Esophagus (tissue), 2 donors: Measurements from ENCODE around the gene DUS2. TPM values are rescaled to one million over a fixed set of nuclear protein-coding genes. Genes with fewer than 3 reads are reported as not detected.
A peak's percentile ranks its signal among the peaks of the same experiment; 100 is the strongest.
"Not testable (repeated sequence)": the region's sequence is repeated elsewhere in the genome, so short reads cannot be mapped to it uniquely, and the experiment has no call there.

Experiments used
- H3K27ac ChIP-seq, 2 donors: one replicate each; pipeline ENCODE4 v1.5.1; 2013; ENCODE audit warnings: low read depth in 2 of 2, mild to moderate bottlenecking in 2 of 2, inconsistent platforms in 1 of 2, low read length in 1 of 2, moderate library complexity in 1 of 2
- H3K27me3 ChIP-seq, 2 donors: one replicate each; pipeline ENCODE4 v1.6.1; 2013; ENCODE audit warnings: low read length in 2 of 2, control low read depth in 1 of 2, mild to moderate bottlenecking in 1 of 2; ENCODE audit not compliant: insufficient read depth in 2 of 2, control insufficient read depth in 1 of 2
- H3K36me3 ChIP-seq, 2 donors: one replicate each; pipeline ENCODE4 v1.6.1; 2013; ENCODE audit warnings: low read length in 1 of 2; ENCODE audit not compliant: control insufficient read depth in 2 of 2, insufficient read depth in 2 of 2
- H3K4me1 ChIP-seq, 2 donors: one replicate each; pipeline ENCODE4 v1.6.1; 2013; ENCODE audit warnings: low read length in 1 of 2; ENCODE audit not compliant: control insufficient read depth in 2 of 2, insufficient read depth in 2 of 2
- H3K4me3 ChIP-seq, 2 donors: one replicate each; pipeline ENCODE4 v1.5.1; 2013; ENCODE audit warnings: low read length in 2 of 2, mild to moderate bottlenecking in 2 of 2, low read depth in 1 of 2, moderate library complexity in 1 of 2
- H3K9me3 ChIP-seq, 2 donors: one replicate each; pipeline ENCODE4 v1.6.1; 2013; ENCODE audit warnings: mild to moderate bottlenecking in 2 of 2, low read depth in 1 of 2, low read length in 1 of 2, moderate library complexity in 1 of 2; ENCODE audit not compliant: control insufficient read depth in 2 of 2, insufficient read depth in 1 of 2
- whole genome bisulfite sequencing, 2 donors: extraction: QIAGEN DNeasy Blood & Tissue Kit; methylation state at CpG; one replicate each; pipeline ENCODE4 v1.1.7; 2013; 5-methylcytosine and 5-hydroxymethylcytosine counted together
- polyA plus RNA-seq, 2 donors: library from polyadenylated mRNA; stranded (reverse); fragments of 200-250 nt; gene quantifications; one replicate each; pipeline ENCODE4 v1.2.3, GENCODE V29; 2013
- donor health status: healthy with polysubstance abuse.
- donor health status: Bipolar disorder and iron deficiency.

DUS2 gene
- polyA plus RNA-seq, 2 donors = 6.2 to 11.1 TPM

GRCh38 chr16:67998231-67998778, 24.8 kb upstream of the DUS2 start:
- not testable (repeated sequence) for H3K4me3 ChIP-seq, H3K36me3 ChIP-seq, H3K27ac ChIP-seq, H3K4me1 ChIP-seq, H3K27me3 ChIP-seq, H3K9me3 ChIP-seq
- 90 to 91% methylated on average over 36 of the region's 36 CpGs for WGBS, 2 donors

- not testable (repeated sequence) for H3K36me3 ChIP-seq, H3K9me3 ChIP-seq, H3K4me3 ChIP-seq, H3K4me1 ChIP-seq, H3K27me3 ChIP-seq
- H3K27ac ChIP-seq = peak within 1 kb of the TSS; percentile 12 to 51
- WGBS, 2 donors = 65 to 71% methylated on average over 18 of the region's 18 CpGs
These were observed 24.1 kb upstream of the DUS2 start, which contains the start of gene DPEP2 for GRCh38 chr16:67998779-67999688. DPEP2 (minus strand) TSS chr16:67999484; CDS start chr16:67993212, 6,272 bp downstream.

- H3K4me1 ChIP-seq = no peaks in the 10 kb centered on the region
- H3K4me3 ChIP-seq = no peak overlapping the region
- no peaks in the 10 kb centered on the region for H3K27me3 ChIP-seq
- H3K9me3 ChIP-seq = no peaks in the 10 kb centered on the region
- WGBS, 2 donors = 62 to 74% methylated on average over 2 of the region's 2 CpGs
- no peaks in the 10 kb centered on the region for H3K36me3 ChIP-seq
- H3K27ac ChIP-seq = peak overlapping the region; percentile 12 to 51
These were observed 23.1 kb upstream of the DUS2 start for GRCh38 chr16:67999985-68000384.

- 43 to 47% methylated on average over 3 of the region's 3 CpGs for WGBS, 2 donors
- Histone ChIP-seq H3K36me3 (no peaks in the 10 kb centered on the region), H3K9me3 (no peaks in the 10 kb centered on the region), H3K4me3 (no peak overlapping the region), H3K4me1 (peaks cover 0 to 3% of the 10 kb centered on the region in 2 donors), H3K27me3 (no peaks in the 10 kb centered on the region), H3K27ac (peak overlapping the region in 1 of 2 donors; percentile 51)
These were observed 22.6 kb upstream of the DUS2 start for GRCh38 chr16:68000450-68000849.

GRCh38 chr16:68003031-68003430, 20.1 kb upstream of the DUS2 start:
- Histone ChIP-seq H3K4me3 (no peak overlapping the region), H3K9me3 (no peaks in the 10 kb centered on the region), H3K4me1 (peaks cover 0 to 5% of the 10 kb centered on the region in 2 donors), H3K27me3 (no peaks in the 10 kb centered on the region), H3K36me3 (no peaks in the 10 kb centered on the region), H3K27ac (no peak overlapping the region)
- WGBS, 2 donors = 84 to 89% methylated on average over 4 of the region's 4 CpGs

GRCh38 chr16:68005211-68005610, 17.9 kb upstream of the DUS2 start:
- H3K9me3 ChIP-seq = no peaks in the 10 kb centered on the region
- peak overlapping the region; percentile 81 to 98 for H3K27ac ChIP-seq
- no peaks in the 10 kb centered on the region for H3K27me3 ChIP-seq
- no peaks in the 10 kb centered on the region for H3K36me3 ChIP-seq
- H3K4me1 ChIP-seq = peaks cover 0 to 5% of the 10 kb centered on the region in 2 donors
- WGBS, 2 donors = 83 to 86% methylated on average over 9 of the region's 9 CpGs
- no peak overlapping the region for H3K4me3 ChIP-seq

- Histone ChIP-seq H3K36me3 (no peaks in the 10 kb centered on the region), H3K4me1 (peaks cover 0 to 5% of the 10 kb centered on the region in 2 donors), H3K27ac (peak overlapping the region; percentile 81 to 98), H3K4me3 (no peak overlapping the region), H3K27me3 (no peaks in the 10 kb centered on the region), H3K9me3 (no peaks in the 10 kb centered on the region)
- 25 to 34% methylated on average over 6 of the region's 6 CpGs for WGBS, 2 donors
These were observed 17.2 kb upstream of the DUS2 start for GRCh38 chr16:68005786-68006286.

- Histone ChIP-seq H3K4me3 (no peak overlapping the region), H3K27ac (no peak overlapping the region), H3K27me3 (no peaks in the 10 kb centered on the region), H3K4me1 (peaks cover 0 to 10% of the 10 kb centered on the region in 2 donors), H3K9me3 (no peaks in the 10 kb centered on the region), H3K36me3 (no peaks in the 10 kb centered on the region)
- WGBS, 2 donors = 73 to 74% methylated on average over 9 of the region's 9 CpGs
These were observed 13.8 kb upstream of the DUS2 start for GRCh38 chr16:68009157-68009735.

GRCh38 chr16:68009872-68010271, 13.2 kb upstream of the DUS2 start:
- WGBS, 2 donors = 84 to 89% methylated on average over 4 of the region's 4 CpGs
- not testable (repeated sequence) for H3K4me1 ChIP-seq, H3K27me3 ChIP-seq, H3K4me3 ChIP-seq, H3K27ac ChIP-seq, H3K9me3 ChIP-seq, H3K36me3 ChIP-seq
